Suprapubic skin (tissue), 3 donors: Measurements from ENCODE around the gene TAAR9.

Experiments
- POLR2A ChIP-seq, 2 donors: fragments of 450-650 bp; IDR thresholded peaks; one replicate each; pipeline ENCODE4 v1.6.1; 2017; ENCODE audit warnings: antibody characterized with exemption in 2 of 2, mild to moderate bottlenecking in 2 of 2, moderate library complexity in 2 of 2
- TF ChIP-seq, protein P1 (sequence below), 2 donors: fragments of 200-600 bp in 1 of 2; fragments of 450-650 bp in 1 of 2; sonication (generic) in 1 of 2; IDR thresholded peaks; one replicate each; pipeline ENCODE4 v1.5.1; 2016 to 2019; ENCODE audit warnings: antibody characterized with exemption in 2 of 2, mild to moderate bottlenecking in 1 of 2, moderate library complexity in 1 of 2

DNA sequence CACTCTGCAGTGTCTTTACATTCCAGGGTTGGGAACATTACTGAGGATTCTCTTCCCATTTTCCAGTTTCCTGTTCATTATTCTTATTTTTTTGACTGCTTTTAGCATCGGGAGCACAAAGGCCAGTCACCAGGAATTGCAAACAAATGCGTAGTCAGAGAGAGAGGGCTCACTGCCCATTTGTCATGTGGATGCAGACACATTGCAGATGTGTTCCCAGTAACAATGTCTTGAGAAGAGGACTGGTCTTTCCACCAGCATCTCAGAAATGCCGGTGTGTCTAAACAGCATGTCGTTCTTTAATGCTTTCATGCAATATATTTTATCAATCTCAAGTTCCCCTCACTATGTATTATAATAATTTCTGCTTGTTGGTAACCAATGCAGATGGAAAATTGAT, 31.1 kb downstream of the TAAR9 start:
- TF ChIP-seq POLR2A (IDR thresholded peaks at IDR 0.05), result no peak
- TF ChIP-seq, protein P1, sequence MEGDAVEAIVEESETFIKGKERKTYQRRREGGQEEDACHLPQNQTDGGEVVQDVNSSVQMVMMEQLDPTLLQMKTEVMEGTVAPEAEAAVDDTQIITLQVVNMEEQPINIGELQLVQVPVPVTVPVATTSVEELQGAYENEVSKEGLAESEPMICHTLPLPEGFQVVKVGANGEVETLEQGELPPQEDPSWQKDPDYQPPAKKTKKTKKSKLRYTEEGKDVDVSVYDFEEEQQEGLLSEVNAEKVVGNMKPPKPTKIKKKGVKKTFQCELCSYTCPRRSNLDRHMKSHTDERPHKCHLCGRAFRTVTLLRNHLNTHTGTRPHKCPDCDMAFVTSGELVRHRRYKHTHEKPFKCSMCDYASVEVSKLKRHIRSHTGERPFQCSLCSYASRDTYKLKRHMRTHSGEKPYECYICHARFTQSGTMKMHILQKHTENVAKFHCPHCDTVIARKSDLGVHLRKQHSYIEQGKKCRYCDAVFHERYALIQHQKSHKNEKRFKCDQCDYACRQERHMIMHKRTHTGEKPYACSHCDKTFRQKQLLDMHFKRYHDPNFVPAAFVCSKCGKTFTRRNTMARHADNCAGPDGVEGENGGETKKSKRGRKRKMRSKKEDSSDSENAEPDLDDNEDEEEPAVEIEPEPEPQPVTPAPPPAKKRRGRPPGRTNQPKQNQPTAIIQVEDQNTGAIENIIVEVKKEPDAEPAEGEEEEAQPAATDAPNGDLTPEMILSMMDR (IDR thresholded peaks at IDR 0.05), result no peak
